ENCODE results near the gene LAMC2.
A peak's percentile ranks its signal among the peaks of the same experiment; 100 is the strongest.
"Not testable (repeated sequence)": the region's sequence is repeated elsewhere in the genome, so short reads cannot be mapped to it uniquely, and the experiment has no call there.

LAMC2 gene

GRCh38 chr1:183270541-183271141, 84.6 kb downstream of the LAMC2 start:
- no peak for ATAC-seq

GRCh38 chr1:183272390-183272848, 86.4 kb downstream of the LAMC2 start:
- ATAC-seq: no peak

- ATAC-seq: no peak
Measured at GRCh38 chr1:183273300-183273699, 87.2 kb downstream of the LAMC2 start.

GRCh38 chr1:183273984-183274383, 87.9 kb downstream of the LAMC2 start:
- ATAC-seq: not testable (repeated sequence)

GRCh38 chr1:183274836-183275235, 88.8 kb downstream of the LAMC2 start:
- no peak for ATAC-seq

- ATAC-seq: no peak
Measured at GRCh38 chr1:183275322-183275721, 89.3 kb downstream of the LAMC2 start.

GRCh38 chr1:183276386-183277080, 90.5 kb downstream of the LAMC2 start:
- no peak for ATAC-seq

GRCh38 chr1:183277821-183278738, 92.0 kb downstream of the LAMC2 start:
- ATAC-seq: no peak

GRCh38 chr1:183278739-183279591, 92.9 kb downstream of the LAMC2 start:
- no peak for ATAC-seq

- ATAC-seq: no peak
Measured at GRCh38 chr1:183279835-183280234, 93.8 kb downstream of the LAMC2 start.

- no peak for ATAC-seq
Measured at GRCh38 chr1:183281039-183281438, 95.0 kb downstream of the LAMC2 start.

GRCh38 chr1:183281553-183282091, 95.6 kb downstream of the LAMC2 start:
- ATAC-seq: peak; percentile 25 to 39

GRCh38 chr1:183282101-183282855, 96.2 kb downstream of the LAMC2 start:
- no peak for ATAC-seq

GRCh38 chr1:183283286-183283685, 97.2 kb downstream of the LAMC2 start:
- no peak for ATAC-seq

GRCh38 chr1:183284086-183284485, 98.0 kb downstream of the LAMC2 start:
- ATAC-seq: no peak

- ATAC-seq: no peak
Measured at GRCh38 chr1:183285256-183285655, 99.2 kb downstream of the LAMC2 start.

GRCh38 chr1:183285746-183286145, 99.7 kb downstream of the LAMC2 start:
- no peak for ATAC-seq

GRCh38 chr1:183287191-183287675, 101.2 kb downstream of the LAMC2 start:
- no peak for ATAC-seq

GRCh38 chr1:183288583-183288982, 102.5 kb downstream of the LAMC2 start:
- no peak for ATAC-seq

GRCh38 chr1:183289051-183289496, 103.0 kb downstream of the LAMC2 start:
- ATAC-seq: no peak

GRCh38 chr1:183290628-183291027, 104.6 kb downstream of the LAMC2 start:
- ATAC-seq: no peak

Measured in activated CD4-positive, CD25-positive, alpha-beta regulatory T cell treated with anti-CD3 and anti-CD28 coated beads, Interleukin-2, amount 50 U/mL, for 24 hours (primary cell).